HCT116 (cell line): ENCODE results near the gene PAAF1. TPM values are rescaled to one million over a fixed set of nuclear protein-coding genes. Genes with fewer than 3 reads are reported as not detected.

Experiments used
- ATAC-seq: fragments of 200-7000 bp; cut with Tn5 transposase; 2 replicates; pipeline ENCODE4 v1.9.1; 2020; ENCODE audit warnings: mild to moderate bottlenecking, moderate library complexity
- BruUV-seq: library from RNA; stranded (reverse); fragments of 400-500 nt; replicated peaks from 2 replicates; lab custom pipeline; 2021; lab: Mats Ljungman, UMichigan
- CTCF ChIA-PET: fragments of 300-600 bp; sonication (Branson Sonifier 250); formaldehyde crosslinking; loops from one replicate; lab custom pipeline; 2021; ENCODE audit warnings: antibody characterized with exemption; lab: Charles Lee
- POLR2A ChIA-PET: fragments of 300-600, 350-600 bp; sonication (Branson Sonifier 250); formaldehyde crosslinking; loops from one replicate; lab custom pipeline; 2021; ENCODE audit warnings: antibody characterized with exemption; lab: Charles Lee
- RAD21 ChIA-PET, 2 experiments: fragments of 300-600 bp; sonication (Branson Sonifier 250); formaldehyde crosslinking; loops; one replicate each; lab custom pipeline; 2023; ENCODE audit warnings: low total read pairs in 2 of 2; ENCODE audit not compliant: uncharacterized antibody in 2 of 2, unreplicated experiment in 2 of 2, low non-redundant PET in 1 of 2; lab: Charles Lee
- DNase-seq: peaks from one replicate; pipeline ENCODE4 v3.0.0-alpha.2; 2010; ENCODE audit warnings: low read depth, low spot score
- H2AFZ ChIP-seq: fragments of 200-600 bp; shearing (Covaris generic), sonication (generic); 2 replicates; pipeline ENCODE4 v1.6.1; 2017; ENCODE audit warnings: low read depth, mixed run types, mixed read lengths, antibody characterized with exemption, low read length; ENCODE audit not compliant: poor library complexity, severe bottlenecking
- H3K27ac ChIP-seq: 2 replicates; pipeline ENCODE4 v1.5.1; 2012; ENCODE audit warnings: low read depth, low read length
- H3K27me3 ChIP-seq: fragments of 200-600 bp; sonication (generic); 2 replicates; pipeline ENCODE4 v1.6.1; 2016; ENCODE audit warnings: mixed run types, low read length, mixed read lengths; ENCODE audit not compliant: insufficient read depth
- H3K36me3 ChIP-seq, 2 experiments: fragments of 200-500 bp in 1 of 2; fragments of 200-600 bp in 1 of 2; sonication (Bioruptor generic) in 1 of 2; sonication (generic) in 1 of 2; 2 replicates each; pipeline versions ENCODE4 v1.5.1 to v1.6.1; 2014 to 2016; ENCODE audit warnings: low read length in 2 of 2, inconsistent platforms in 1 of 2, mixed read lengths in 1 of 2, mixed run types in 1 of 2; ENCODE audit not compliant: insufficient read depth in 2 of 2, control insufficient read depth in 1 of 2
- H3K4me1 ChIP-seq, 2 experiments: fragments of 200-600 bp in 1 of 2; sonication (generic) in 1 of 2; 2 replicates each; pipeline versions ENCODE4 v1.5.1 to v1.6.1; 2012 to 2017; ENCODE audit warnings: low read length in 2 of 2, inconsistent platforms in 1 of 2, mild to moderate bottlenecking in 1 of 2, mixed read lengths in 1 of 2, mixed run types in 1 of 2, moderate library complexity in 1 of 2; ENCODE audit not compliant: insufficient read depth in 2 of 2, control insufficient read depth in 1 of 2
- H3K4me2 ChIP-seq: fragments of 200-600 bp; sonication (generic); 2 replicates; pipeline ENCODE4 v1.6.1; 2017; ENCODE audit warnings: mixed run types, low read length, mixed read lengths
- H3K4me3 ChIP-seq, 2 experiments: fragments of 200-600 bp in 1 of 2; sonication (generic) in 1 of 2; replicated peaks in 1 of 2; 2 replicates each; pipeline ENCODE4 v1.5.1; 2011 to 2016; ENCODE audit warnings: low read length in 2 of 2, control low read depth in 1 of 2, low read depth in 1 of 2, mild to moderate bottlenecking in 1 of 2, mixed read lengths in 1 of 2, mixed run types in 1 of 2
- H3K79me2 ChIP-seq: fragments of 200-600 bp; sonication (generic); 2 replicates; pipeline ENCODE4 v1.6.1; 2017; ENCODE audit warnings: mild to moderate bottlenecking, mixed run types, low read length, moderate library complexity, mixed read lengths; ENCODE audit not compliant: insufficient read depth
- H3K9ac ChIP-seq: fragments of 200-600 bp; sonication (generic); 2 replicates; pipeline ENCODE4 v1.6.1; 2016; ENCODE audit warnings: low read length, mixed read lengths
- H3K9me2 ChIP-seq: fragments of 200-600 bp; sonication (generic), shearing (Covaris generic); 2 replicates; pipeline ENCODE4 v1.6.1; 2017; ENCODE audit warnings: mixed run types, mild to moderate bottlenecking, moderate library complexity; ENCODE audit not compliant: insufficient read depth
- H3K9me3 ChIP-seq, 2 experiments: fragments of 200-500 bp in 1 of 2; fragments of 200-600 bp in 1 of 2; sonication (Bioruptor generic) in 1 of 2; sonication (generic) in 1 of 2; 2 replicates each; pipeline ENCODE4 v1.6.1; 2014 to 2017; ENCODE audit warnings: low read length in 2 of 2, mixed read lengths in 2 of 2, inconsistent platforms in 1 of 2, low read depth in 1 of 2, mild to moderate bottlenecking in 1 of 2, mixed run types in 1 of 2, moderate library complexity in 1 of 2; ENCODE audit not compliant: control insufficient read depth in 1 of 2, insufficient read depth in 1 of 2
- H4K20me1 ChIP-seq: fragments of 200-600 bp; sonication (generic), shearing (Covaris generic); 2 replicates; pipeline ENCODE4 v1.6.1; 2017; ENCODE audit warnings: mixed run types, mild to moderate bottlenecking, moderate library complexity; ENCODE audit not compliant: insufficient read depth
- CBX3 ChIP-seq: IDR thresholded peaks from 2 replicates; pipeline ENCODE4 v1.6.1; 2012; ENCODE audit warnings: low read depth
- EGR1 ChIP-seq: IDR thresholded peaks from 2 replicates; pipeline ENCODE4 v1.6.1; 2012; ENCODE audit warnings: low read depth
- POLR2AphosphoS5 ChIP-seq: IDR thresholded peaks from 2 replicates; pipeline ENCODE4 v1.6.1; 2011; ENCODE audit warnings: mild to moderate bottlenecking, low read depth, low read length, moderate library complexity
- SRF ChIP-seq: IDR thresholded peaks from 2 replicates; pipeline ENCODE4 v1.6.1; 2012; ENCODE audit warnings: low read depth
- ZFX ChIP-seq: fragments of 450-650 bp; IDR thresholded peaks from 2 replicates; pipeline ENCODE4 v1.6.1; 2017
- intact Hi-C: fragments of 100-400 bp; cut with micrococcal nuclease; formaldehyde crosslinking; loops from 2 replicates; pipeline ENCODE4 v1.10.0; 2022
- total RNA-seq: library from RNA; stranded (reverse); gene quantifications from one replicate; pipeline ENCODE4 v1.2.1, GENCODE V29; 2021; ENCODE audit not compliant: unreplicated experiment

PAAF1 gene
- total RNA-seq, 1 experiment from 2014 or later: 15.5 TPM

DNA sequence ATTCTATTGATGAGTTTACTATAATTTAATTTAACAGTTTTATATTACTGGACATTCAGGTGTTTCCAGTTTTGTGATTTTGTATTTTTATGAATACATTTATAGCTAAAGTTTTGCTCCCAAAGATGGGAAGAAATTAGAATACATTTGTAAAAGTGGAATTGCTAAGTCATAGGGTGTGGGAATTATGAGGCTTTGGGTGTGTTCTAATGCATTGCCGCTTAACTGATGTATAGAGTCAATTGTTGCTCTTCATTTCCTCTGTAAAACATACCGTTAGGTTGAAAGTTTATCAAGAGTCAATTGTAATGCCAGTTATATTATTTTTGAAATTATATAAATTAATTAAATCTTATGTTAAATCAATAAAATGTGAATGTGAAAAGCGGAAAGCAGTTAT lies 16.2 kb downstream of the PAAF1 start:
- Histone ChIP-seq H3K4me3 (no peak overlapping the region), H3K4me2 (no peak overlapping the region), H3K9ac (no peak overlapping the region), H3K79me2 (no peaks in the 10 kb centered on the region), H3K9me2 (no peaks in the 10 kb centered on the region), H4K20me1 (no peaks in the 10 kb centered on the region), H2AFZ (no peak overlapping the region), H3K27ac (no peak overlapping the region), H3K27me3 (no peaks in the 10 kb centered on the region), H3K9me3 (no peaks in the 10 kb centered on the region), H3K36me3 (no peaks in the 10 kb centered on the region), H3K4me1 (no peaks in the 10 kb centered on the region)
- CTCF ChIA-PET: no interaction called here
- DNase-seq (no peak), ATAC-seq (no peak)
- intact Hi-C loops: no loop called here
- TF ChIP-seq EGR1 (no peak), ZFX (no peak), CBX3 (no peak), POLR2AphosphoS5 (no peak), SRF (no peak)
- POLR2A ChIA-PET: no interaction called here
- RAD21 ChIA-PET: no interaction called here
- no TSS peak for BruUV-seq

DNA sequence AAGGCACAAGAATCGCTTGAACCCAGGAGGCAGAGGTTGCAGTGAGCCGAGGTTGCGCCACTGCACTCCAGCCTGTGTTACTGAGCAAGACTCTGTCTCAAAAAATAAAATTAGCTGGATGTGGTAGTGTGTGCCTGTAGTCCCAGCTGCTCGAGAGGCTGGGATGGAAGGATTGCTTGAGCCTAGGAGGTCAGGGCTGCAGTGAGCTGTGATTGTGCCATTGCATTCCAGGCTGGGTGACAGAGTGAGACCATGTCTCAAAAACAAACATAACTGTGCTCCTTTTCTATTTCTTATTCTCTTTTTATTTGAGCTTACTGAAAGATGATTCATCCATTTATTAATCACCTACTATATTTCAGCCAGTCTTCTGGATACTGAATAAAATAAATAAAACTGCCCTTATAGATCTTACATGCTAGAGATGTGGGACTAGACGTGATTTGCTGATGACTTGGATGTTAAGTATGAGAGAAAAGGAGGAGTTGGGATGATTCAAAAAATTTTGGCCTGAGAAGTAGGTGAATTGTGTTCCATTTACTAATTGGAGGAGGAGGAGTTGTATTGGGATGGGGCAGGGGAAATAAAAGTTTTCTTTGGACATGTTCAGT lies 18.0 kb downstream of the PAAF1 start:
- intact Hi-C loops: no loop called here
- H3K9me3 ChIP-seq: no peaks in the 10 kb centered on the region
- no peaks in the 10 kb centered on the region for H3K27me3 ChIP-seq
- no peak for ATAC-seq
- no peaks in the 10 kb centered on the region for H3K36me3 ChIP-seq
- H3K9me2 ChIP-seq: no peaks in the 10 kb centered on the region
- DNase-seq: no peak
- no peak overlapping the region for H3K4me2 ChIP-seq
- H3K79me2 ChIP-seq: no peaks in the 10 kb centered on the region
- TF ChIP-seq POLR2AphosphoS5: no peak
- CTCF ChIA-PET: no interaction called here
- POLR2A ChIA-PET: no interaction called here
- no TSS peak for BruUV-seq
- H3K9ac ChIP-seq: no peak overlapping the region
- H3K27ac ChIP-seq: no peak overlapping the region
- H3K4me3 ChIP-seq: no peak overlapping the region
- RAD21 ChIA-PET: no interaction called here
- H4K20me1 ChIP-seq: no peaks in the 10 kb centered on the region
- H3K4me1 ChIP-seq: no peaks in the 10 kb centered on the region
- no peak overlapping the region for H2AFZ ChIP-seq
